Smooth muscle cell of the pulmonary artery (primary cell): ENCODE results near the gene RELL1. TPM values are rescaled to one million over a fixed set of nuclear protein-coding genes. Genes with fewer than 3 reads are reported as not detected.

Source experiments
- total RNA-seq: library from RNA; depleted of rRNA; stranded (reverse); fragments of >200 nt; gene quantifications from 2 replicates; pipeline ENCODE4 v1.2.3, GENCODE V29; 2014

Gene RELL1
- 53.2 and 85.4 TPM in 2 replicates for total RNA-seq

GRCh38 chr4:37686373-37687193 lies at the start of gene RELL1:
Gene RELL1 (minus strand): TSS chr4:37686376. CDS start chr4:37686287, 89 bp downstream.

Other genes with a start within 250 kb of the RELL1 start
- 24.6 and 26.5 TPM in 2 replicates for gene PGM2, start 140.3 kb upstream of the RELL1 start, total RNA-seq
- 78.5 and 86.4 TPM in 2 replicates for gene TBC1D1, start 204.7 kb upstream of the RELL1 start, total RNA-seq